ENCODE data around the gene ELOVL5.
A peak's percentile ranks its signal among the peaks of the same experiment; 100 is the strongest.
"Not testable (repeated sequence)": the region's sequence is repeated elsewhere in the genome, so short reads cannot be mapped to it uniquely, and the experiment has no call there.

The ELOVL5 gene

GRCh38 chr6:53359095-53359842 lies 10.5 kb upstream of the ELOVL5 start:
- DNase-seq: peak; percentile 86

- DNase-seq: no peak
Measured at GRCh38 chr6:53358440-53359094, 9.8 kb upstream of the ELOVL5 start.

- DNase-seq: no peak
Measured at GRCh38 chr6:53357576-53358360, 9.0 kb upstream of the ELOVL5 start.

- DNase-seq: no peak
Measured at GRCh38 chr6:53353624-53354023, 4.9 kb upstream of the ELOVL5 start.

GRCh38 chr6:53352360-53352759 lies 3.6 kb upstream of the ELOVL5 start:
- DNase-seq: no peak

- no peak for DNase-seq
Measured at GRCh38 chr6:53349209-53349693, 501 bp upstream of the ELOVL5 start.

GRCh38 chr6:53347921-53348370 lies 804 bp downstream of the ELOVL5 start:
- DNase-seq: peak; percentile 39

- DNase-seq: no peak
Measured at GRCh38 chr6:53347250-53347920, 1.4 kb downstream of the ELOVL5 start.

GRCh38 chr6:53346049-53346448 lies 2.7 kb downstream of the ELOVL5 start:
- not testable (repeated sequence) for DNase-seq

GRCh38 chr6:53344969-53345368 lies 3.8 kb downstream of the ELOVL5 start:
- no peak for DNase-seq

- DNase-seq: no peak
Measured at GRCh38 chr6:53343092-53343491, 5.7 kb downstream of the ELOVL5 start.

GRCh38 chr6:53342217-53342616 lies 6.5 kb downstream of the ELOVL5 start:
- no peak for DNase-seq

GRCh38 chr6:53340536-53340935 lies 8.2 kb downstream of the ELOVL5 start:
- no peak for DNase-seq

- no peak for DNase-seq
Measured at GRCh38 chr6:53339424-53339823, 9.3 kb downstream of the ELOVL5 start.

- no peak for DNase-seq
Measured at GRCh38 chr6:53338304-53338703, 10.4 kb downstream of the ELOVL5 start.

GRCh38 chr6:53336070-53336469 lies 12.7 kb downstream of the ELOVL5 start:
- DNase-seq: no peak

- peak; percentile 49 for DNase-seq
Measured at GRCh38 chr6:53335224-53335994, 13.3 kb downstream of the ELOVL5 start.

- no peak for DNase-seq
Measured at GRCh38 chr6:53333439-53334408, 15.0 kb downstream of the ELOVL5 start.

GRCh38 chr6:53331678-53332077 lies 17.1 kb downstream of the ELOVL5 start:
- DNase-seq: no peak

GRCh38 chr6:53330137-53330536 lies 18.6 kb downstream of the ELOVL5 start:
- DNase-seq: no peak

- DNase-seq: no peak
Measured at GRCh38 chr6:53328375-53328774, 20.4 kb downstream of the ELOVL5 start.

Measured in stimulated activated CD4-positive, alpha-beta T cell treated with anti-CD3 and anti-CD28 coated beads, Interleukin-12 subunit alpha, Interleukin-12 subunit beta, amount 100 ng/mL, for 4 hours (primary cell).